ENCODE results near the gene ARMC9. TPM values are rescaled to one million over a fixed set of nuclear protein-coding genes. Genes with fewer than 3 reads are reported as not detected.

Gene ARMC9
- total RNA-seq, 1 experiment from 2014 or later = 16.4 TPM

GRCh38 chr2:231211486-231211885 is 13.1 kb downstream of the ARMC9 start:
- RAD21 ChIA-PET (ENCODE audit: low non-redundant PET in 1 of 2, low total read pairs in 2 of 2, uncharacterized antibody in 2 of 2, unreplicated experiment in 2 of 2) = no interaction called here

GRCh38 chr2:231212329-231212845 is 14.0 kb downstream of the ARMC9 start:
- CTCF ChIA-PET = no interaction called here
- H3K27ac ChIP-seq (ENCODE audit: low read depth, low read length) = no peak overlapping the region

More at GRCh38 chr2:231211486-231211885, 13.1 kb downstream of the ARMC9 start:
- H3K27me3 ChIP-seq (ENCODE audit: insufficient read depth, low read length) = no peaks in the 10 kb centered on the region
- DNase-seq (ENCODE audit: low read depth, low spot score) = no peak
- H3K4me1 ChIP-seq (ENCODE audit: control insufficient read depth in 1 of 2, insufficient read depth in 2 of 2, low read length in 2 of 2) = no peaks in the 10 kb centered on the region
- no peaks in the 10 kb centered on the region for H3K79me2 ChIP-seq (ENCODE audit: insufficient read depth, low read length)
- H3K4me3 ChIP-seq (replicated peaks in 1 of 2; ENCODE audit: low read depth in 1 of 2, low read length in 2 of 2) = no peak overlapping the region
- no peaks in the 10 kb centered on the region for H3K9me2 ChIP-seq (ENCODE audit: insufficient read depth)
- POLR2A ChIA-PET = no interaction called here
- no peak for ATAC-seq
- CTCF ChIA-PET = no interaction called here
- intact Hi-C loops (cut with micrococcal nuclease) = no loop called here
- no peak overlapping the region for H3K27ac ChIP-seq (ENCODE audit: low read depth, low read length)
- no peak overlapping the region for H2AFZ ChIP-seq (ENCODE audit: low read depth, low read length, poor library complexity, severe bottlenecking)
- no TSS peak for BruUV-seq (replicated peaks)
- no peaks in the 10 kb centered on the region for H4K20me1 ChIP-seq (ENCODE audit: insufficient read depth)
- H3K9ac ChIP-seq (ENCODE audit: low read length) = no peak overlapping the region
- H3K36me3 ChIP-seq (ENCODE audit: control insufficient read depth in 1 of 2, insufficient read depth in 2 of 2, low read length in 2 of 2) = no peaks in the 10 kb centered on the region
- no peak overlapping the region for H3K4me2 ChIP-seq (ENCODE audit: low read length)
- TF ChIP-seq SRF (IDR thresholded peaks at IDR 0.05; ENCODE audit: low read depth) = no peak
- H3K9me3 ChIP-seq (ENCODE audit: control insufficient read depth in 1 of 2, insufficient read depth in 1 of 2, low read depth in 1 of 2, low read length in 2 of 2) = no peaks in the 10 kb centered on the region

More at GRCh38 chr2:231212329-231212845, 14.0 kb downstream of the ARMC9 start:
- Histone ChIP-seq H3K79me2 (ENCODE audit: insufficient read depth, low read length) (no peaks in the 10 kb centered on the region), H3K4me3 (replicated peaks in 1 of 2; ENCODE audit: low read depth in 1 of 2, low read length in 2 of 2) (no peak overlapping the region), H3K9ac (ENCODE audit: low read length) (no peak overlapping the region), H3K4me2 (ENCODE audit: low read length) (no peak overlapping the region), H3K9me2 (ENCODE audit: insufficient read depth) (no peaks in the 10 kb centered on the region), H3K36me3 (ENCODE audit: control insufficient read depth in 1 of 2, insufficient read depth in 2 of 2, low read length in 2 of 2) (no peaks in the 10 kb centered on the region), H4K20me1 (ENCODE audit: insufficient read depth) (no peaks in the 10 kb centered on the region), H2AFZ (ENCODE audit: low read depth, low read length, poor library complexity, severe bottlenecking) (no peak overlapping the region), H3K27me3 (ENCODE audit: insufficient read depth, low read length) (no peaks in the 10 kb centered on the region), H3K4me1 (ENCODE audit: control insufficient read depth in 1 of 2, insufficient read depth in 2 of 2, low read length in 2 of 2) (no peaks in the 10 kb centered on the region), H3K9me3 (ENCODE audit: control insufficient read depth in 1 of 2, insufficient read depth in 1 of 2, low read depth in 1 of 2, low read length in 2 of 2) (no peaks in the 10 kb centered on the region)
- ATAC-seq (peak; percentile 27; the same call in 1 of the 2 replicates), DNase-seq (ENCODE audit: low read depth, low spot score) (no peak)
- BruUV-seq (replicated peaks) = no TSS peak
- ChIA-PET POLR2A (no interaction called here), RAD21 (ENCODE audit: low non-redundant PET in 1 of 2, low total read pairs in 2 of 2, uncharacterized antibody in 2 of 2, unreplicated experiment in 2 of 2) (no interaction called here)
- intact Hi-C loops (cut with micrococcal nuclease) = no loop called here
- TF ChIP-seq EZH2 (IDR thresholded peaks at IDR 0.05) = no peak
- TF ChIP-seq JUND (IDR thresholded peaks at IDR 0.05) = no peak
- no peak for TF ChIP-seq ELF1 (IDR thresholded peaks at IDR 0.05; ENCODE audit: borderline replicate concordance, low read depth)
- TF ChIP-seq CEBPB (IDR thresholded peaks at IDR 0.05; ENCODE audit: low read depth) = no peak
- TF ChIP-seq CBX3 (IDR thresholded peaks at IDR 0.05; ENCODE audit: low read depth) = no peak
- TF ChIP-seq ZNF274 (IDR thresholded peaks at IDR 0.05; ENCODE audit: low read depth, low read length) = no peak
- TF ChIP-seq POLR2AphosphoS5 (IDR thresholded peaks at IDR 0.05; ENCODE audit: low read depth, low read length) = no peak
- TF ChIP-seq ATF3 (IDR thresholded peaks at IDR 0.05) = no peak
- TF ChIP-seq TCF7L2 (IDR thresholded peaks at IDR 0.05; ENCODE audit: borderline replicate concordance, extremely low read depth, insufficient read depth, insufficient read length) = no peak
- no peak for TF ChIP-seq SRF (IDR thresholded peaks at IDR 0.05; ENCODE audit: low read depth)
- TF ChIP-seq RAD21 (IDR thresholded peaks at IDR 0.05; ENCODE audit: low read depth) = no peak
- no peak for TF ChIP-seq ZBTB33 (IDR thresholded peaks at IDR 0.05; ENCODE audit: extremely low read depth, insufficient replicate concordance, low read length)
- TF ChIP-seq EGR1 (IDR thresholded peaks at IDR 0.05; ENCODE audit: low read depth) = no peak
- no peak for TF ChIP-seq FOSL1 (IDR thresholded peaks at IDR 0.05; ENCODE audit: low read depth)
- no peak for TF ChIP-seq POLR2A (IDR thresholded peaks at IDR 0.05; ENCODE audit: borderline replicate concordance, extremely low read depth, insufficient read depth, insufficient read length)
- TF ChIP-seq EZH2phosphoT487 (IDR thresholded peaks at IDR 0.05; ENCODE audit: borderline replicate concordance) = no peak
- TF ChIP-seq, protein P1, sequence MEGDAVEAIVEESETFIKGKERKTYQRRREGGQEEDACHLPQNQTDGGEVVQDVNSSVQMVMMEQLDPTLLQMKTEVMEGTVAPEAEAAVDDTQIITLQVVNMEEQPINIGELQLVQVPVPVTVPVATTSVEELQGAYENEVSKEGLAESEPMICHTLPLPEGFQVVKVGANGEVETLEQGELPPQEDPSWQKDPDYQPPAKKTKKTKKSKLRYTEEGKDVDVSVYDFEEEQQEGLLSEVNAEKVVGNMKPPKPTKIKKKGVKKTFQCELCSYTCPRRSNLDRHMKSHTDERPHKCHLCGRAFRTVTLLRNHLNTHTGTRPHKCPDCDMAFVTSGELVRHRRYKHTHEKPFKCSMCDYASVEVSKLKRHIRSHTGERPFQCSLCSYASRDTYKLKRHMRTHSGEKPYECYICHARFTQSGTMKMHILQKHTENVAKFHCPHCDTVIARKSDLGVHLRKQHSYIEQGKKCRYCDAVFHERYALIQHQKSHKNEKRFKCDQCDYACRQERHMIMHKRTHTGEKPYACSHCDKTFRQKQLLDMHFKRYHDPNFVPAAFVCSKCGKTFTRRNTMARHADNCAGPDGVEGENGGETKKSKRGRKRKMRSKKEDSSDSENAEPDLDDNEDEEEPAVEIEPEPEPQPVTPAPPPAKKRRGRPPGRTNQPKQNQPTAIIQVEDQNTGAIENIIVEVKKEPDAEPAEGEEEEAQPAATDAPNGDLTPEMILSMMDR (IDR thresholded peaks at IDR 0.05 in 2 of 3, conservative IDR thresholded peaks at IDR 0.05 in 1 of 3; ENCODE audit: borderline replicate concordance in 1 of 3, insufficient read depth in 1 of 3, low read depth in 2 of 3, low read length in 2 of 3) = no peak
- TF ChIP-seq ZFX (IDR thresholded peaks at IDR 0.05) = no peak
